ENCODE measurements around the gene ARMS2.

GRCh38 chr10:122484276-122485060 lies 30.0 kb downstream of the ARMS2 start:
- no peak for TF ChIP-seq EP300 (IDR thresholded peaks at IDR 0.05)
- no peak for TF ChIP-seq CTCF (IDR thresholded peaks at IDR 0.05)
- TF ChIP-seq POLR2A (IDR thresholded peaks at IDR 0.05) = no peak
- TF ChIP-seq POLR2AphosphoS5 (IDR thresholded peaks at IDR 0.05) = no peak
